ENCODE results near the gene FBXW8.
A peak's percentile ranks its signal among the peaks of the same experiment; 100 is the strongest.
"Not testable (repeated sequence)": the region's sequence is repeated elsewhere in the genome, so short reads cannot be mapped to it uniquely, and the experiment has no call there.

The FBXW8 gene

DNA sequence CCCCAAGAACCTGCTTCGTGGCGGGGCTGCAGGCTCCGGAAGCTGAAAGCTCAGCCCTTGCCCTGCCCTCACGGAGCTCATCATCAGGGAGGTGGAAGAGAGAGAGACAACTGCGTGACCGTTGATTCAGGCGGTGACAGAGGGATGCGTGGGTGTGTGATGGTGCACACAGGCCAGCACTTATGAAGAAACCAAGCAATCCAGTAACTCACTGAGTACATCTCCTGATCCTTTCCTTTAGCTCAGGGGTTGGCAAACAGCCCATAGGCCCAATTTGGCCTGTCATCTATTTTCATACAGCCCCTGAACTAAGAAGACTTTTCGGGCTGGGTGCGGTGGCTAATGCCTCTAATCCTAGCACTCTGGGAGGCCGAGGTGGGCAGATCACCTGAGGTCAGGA lies 138.5 kb downstream of the FBXW8 start:
- DNase-seq (ENCODE audit: insufficient read length, low spot score) = no peak
- TF ChIP-seq, protein P1, sequence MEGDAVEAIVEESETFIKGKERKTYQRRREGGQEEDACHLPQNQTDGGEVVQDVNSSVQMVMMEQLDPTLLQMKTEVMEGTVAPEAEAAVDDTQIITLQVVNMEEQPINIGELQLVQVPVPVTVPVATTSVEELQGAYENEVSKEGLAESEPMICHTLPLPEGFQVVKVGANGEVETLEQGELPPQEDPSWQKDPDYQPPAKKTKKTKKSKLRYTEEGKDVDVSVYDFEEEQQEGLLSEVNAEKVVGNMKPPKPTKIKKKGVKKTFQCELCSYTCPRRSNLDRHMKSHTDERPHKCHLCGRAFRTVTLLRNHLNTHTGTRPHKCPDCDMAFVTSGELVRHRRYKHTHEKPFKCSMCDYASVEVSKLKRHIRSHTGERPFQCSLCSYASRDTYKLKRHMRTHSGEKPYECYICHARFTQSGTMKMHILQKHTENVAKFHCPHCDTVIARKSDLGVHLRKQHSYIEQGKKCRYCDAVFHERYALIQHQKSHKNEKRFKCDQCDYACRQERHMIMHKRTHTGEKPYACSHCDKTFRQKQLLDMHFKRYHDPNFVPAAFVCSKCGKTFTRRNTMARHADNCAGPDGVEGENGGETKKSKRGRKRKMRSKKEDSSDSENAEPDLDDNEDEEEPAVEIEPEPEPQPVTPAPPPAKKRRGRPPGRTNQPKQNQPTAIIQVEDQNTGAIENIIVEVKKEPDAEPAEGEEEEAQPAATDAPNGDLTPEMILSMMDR (IDR thresholded peaks at IDR 0.05; ENCODE audit: insufficient read depth, missing control alignments) = no peak
- FAIRE-seq = no peak

GRCh38 chr12:117050060-117050459 lies 139.3 kb downstream of the FBXW8 start:
- TF ChIP-seq, protein P1 (IDR thresholded peaks at IDR 0.05; ENCODE audit: insufficient read depth, missing control alignments) = no peak
- FAIRE-seq = no peak
- no peak for DNase-seq (ENCODE audit: insufficient read length, low spot score)

GRCh38 chr12:117051380-117051779 lies 140.6 kb downstream of the FBXW8 start:
- FAIRE-seq (no peak), DNase-seq (ENCODE audit: insufficient read length, low spot score) (peak; percentile 71)
- TF ChIP-seq, protein P1 (IDR thresholded peaks at IDR 0.05; ENCODE audit: insufficient read depth, missing control alignments) = no peak

GRCh38 chr12:117052386-117053049 lies 141.8 kb downstream of the FBXW8 start:
- DNase-seq (ENCODE audit: insufficient read length, low spot score) (no peak), FAIRE-seq (no peak)
- TF ChIP-seq, protein P1 (IDR thresholded peaks at IDR 0.05; ENCODE audit: insufficient read depth, missing control alignments) = no peak

GRCh38 chr12:117053050-117053400 lies 142.3 kb downstream of the FBXW8 start:
- no peak for FAIRE-seq

DNA sequence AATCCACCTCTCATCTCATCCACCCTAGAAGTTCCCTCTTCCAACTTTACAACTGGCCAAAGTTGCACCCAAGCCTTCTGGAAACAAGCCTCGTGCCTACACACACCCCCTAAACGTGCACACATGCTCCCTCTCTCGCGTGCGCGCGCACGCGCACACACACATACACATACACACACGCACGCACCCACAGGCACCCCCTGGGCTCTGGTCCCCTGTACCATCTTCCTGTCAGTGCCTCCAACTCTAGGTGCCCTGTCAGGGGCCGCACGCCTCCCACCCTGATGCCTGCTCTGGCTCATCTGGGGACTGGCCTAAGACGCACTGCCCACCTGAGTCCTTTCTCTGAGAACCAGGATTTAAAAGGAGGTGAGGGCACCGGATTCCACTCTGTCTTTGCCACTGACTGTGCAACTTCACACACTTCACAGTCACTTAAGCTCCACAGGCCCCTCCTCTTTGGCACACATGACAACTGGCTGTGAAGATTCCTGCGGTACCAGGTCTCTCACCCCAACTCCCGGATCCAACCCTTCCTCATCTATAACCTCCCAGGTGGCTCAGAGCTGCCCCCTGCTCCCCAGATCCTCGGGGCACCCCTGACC lies 142.9 kb downstream of the FBXW8 start:
- DNase-seq (ENCODE audit: insufficient read length, low spot score) (no peak), FAIRE-seq (no peak)
- TF ChIP-seq, protein P1 (IDR thresholded peaks at IDR 0.05; ENCODE audit: insufficient read depth, missing control alignments) = no peak

More at GRCh38 chr12:117053050-117053400, 142.3 kb downstream of the FBXW8 start:
- TF ChIP-seq, protein P1 (IDR thresholded peaks at IDR 0.05; ENCODE audit: insufficient read depth, missing control alignments) = no peak
- no peak for DNase-seq (ENCODE audit: insufficient read length, low spot score)

DNA sequence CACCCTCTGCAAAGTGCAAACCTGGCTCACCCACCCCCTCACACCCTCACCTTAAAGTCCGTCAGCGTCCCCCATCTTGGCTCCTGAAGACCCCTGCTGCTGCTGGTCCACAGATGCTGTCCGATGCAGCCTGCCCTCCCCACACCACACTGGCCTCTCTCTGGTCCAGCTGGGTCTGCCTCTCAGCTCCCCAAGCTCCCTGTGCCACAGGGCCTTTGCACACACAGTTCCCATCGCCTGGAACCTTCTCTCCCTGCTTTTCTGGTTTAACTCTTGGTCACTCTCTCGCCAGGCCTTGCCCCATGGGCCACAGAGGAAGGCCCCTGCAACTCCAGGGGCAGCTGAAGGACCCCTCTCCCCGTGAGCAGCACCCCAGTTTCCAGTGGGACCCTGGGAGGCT lies 143.5 kb downstream of the FBXW8 start:
- no peak for DNase-seq (ENCODE audit: insufficient read length, low spot score)
- FAIRE-seq = no peak
- TF ChIP-seq, protein P1 (IDR thresholded peaks at IDR 0.05; ENCODE audit: insufficient read depth, missing control alignments) = no peak

GRCh38 chr12:117057626-117058025 lies 146.9 kb downstream of the FBXW8 start:
- DNase-seq (ENCODE audit: insufficient read length, low spot score); FAIRE-seq: not testable (repeated sequence)

All from D721Med (cell line).